Large intestine (tissue), 3 donors: ENCODE results near the gene HERPUD2. TPM values are rescaled to one million over a fixed set of nuclear protein-coding genes. Genes with fewer than 3 reads are reported as not detected.
"Not testable (repeated sequence)": the region's sequence is repeated elsewhere in the genome, so short reads cannot be mapped to it uniquely, and the experiment has no call there.

Experiments
- DNase-seq, 2 donors: peaks; one replicate each; pipeline versions ENCODE4 v3.0.0 to v3.0.0-alpha.2; 2013
- H3K27ac ChIP-seq: one replicate; pipeline ENCODE4 v1.5.1; 2013; ENCODE audit warnings: low read length
- H3K27me3 ChIP-seq: 2 replicates; pipeline ENCODE4 v1.6.1; 2013; ENCODE audit warnings: low read length; ENCODE audit not compliant: control insufficient read depth, insufficient read depth
- H3K36me3 ChIP-seq: 2 replicates; pipeline ENCODE4 v1.6.1; 2013; ENCODE audit warnings: low read length; ENCODE audit not compliant: control insufficient read depth, insufficient read depth
- H3K4me1 ChIP-seq: one replicate; pipeline ENCODE4 v1.6.1; 2013; ENCODE audit warnings: low read length; ENCODE audit not compliant: control insufficient read depth, insufficient read depth
- H3K4me3 ChIP-seq: one replicate; pipeline ENCODE4 v1.5.1; 2013; ENCODE audit warnings: low read length
- H3K9me3 ChIP-seq: one replicate; pipeline ENCODE4 v1.6.1; 2013; ENCODE audit warnings: mild to moderate bottlenecking, low read depth, low read length, moderate library complexity; ENCODE audit not compliant: control insufficient read depth
- WGBS: methylation state at CpG from one replicate; pipeline ENCODE4 v1.1.5; 2013; ENCODE audit warnings: low lambda C conversion rate; ENCODE audit not compliant: insufficient coverage; 5-methylcytosine and 5-hydroxymethylcytosine counted together
- polyA plus RNA-seq: library from polyadenylated mRNA; unstranded; fragments of 120-200 nt; gene quantifications from one replicate; pipeline ENCODE4 v1.2.1, GENCODE V29; 2013

Gene HERPUD2
- polyA plus RNA-seq, 1 donor, result 23.8 TPM

- Histone ChIP-seq H3K27me3 (no peaks in the 10 kb centered on the region), H3K4me3 (no peak overlapping the region), H3K27ac (no peak overlapping the region), H3K9me3 (no peaks in the 10 kb centered on the region), H3K4me1 (no peaks in the 10 kb centered on the region), H3K36me3 (no peaks in the 10 kb centered on the region)
- DNase-seq, result no peak
These were observed 5.4 kb upstream of the HERPUD2 start for GRCh38 chr7:35700333-35700732.

GRCh38 chr7:35699796-35700305 lies 4.9 kb upstream of the HERPUD2 start:
- H3K4me1 ChIP-seq, result no peaks in the 10 kb centered on the region
- WGBS, result 100% methylated on average over 1 of the region's 2 CpGs
- no peak overlapping the region for H3K4me3 ChIP-seq
- DNase-seq, result no peak
- no peaks in the 10 kb centered on the region for H3K27me3 ChIP-seq
- H3K9me3 ChIP-seq, result no peaks in the 10 kb centered on the region
- no peaks in the 10 kb centered on the region for H3K36me3 ChIP-seq
- no peak overlapping the region for H3K27ac ChIP-seq

DNA sequence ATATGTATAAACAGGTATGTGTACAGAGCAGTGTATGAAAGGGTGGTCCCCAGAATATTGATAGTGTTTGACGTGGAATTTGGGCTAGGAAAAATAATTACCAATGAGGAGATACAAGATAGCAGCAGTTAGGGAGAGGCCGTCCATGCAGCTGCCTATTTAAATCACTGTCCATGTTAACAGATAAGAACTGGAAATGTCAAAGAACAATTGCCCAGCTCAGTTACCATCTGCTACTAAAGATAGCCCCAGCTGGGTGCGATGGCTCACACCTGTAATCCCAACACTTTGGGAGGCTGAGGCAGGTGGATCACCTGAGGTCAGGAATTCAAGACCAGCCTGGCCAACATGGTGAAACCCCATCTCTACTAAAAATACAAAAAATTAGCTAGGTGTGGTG lies 3.4 kb upstream of the HERPUD2 start:
- no CpG with 5 or more reads among the region's 3 CpGs for WGBS
- H3K27me3 ChIP-seq, H3K27ac ChIP-seq, H3K4me3 ChIP-seq, H3K9me3 ChIP-seq, H3K36me3 ChIP-seq, H3K4me1 ChIP-seq, DNase-seq: not testable (repeated sequence)

DNA sequence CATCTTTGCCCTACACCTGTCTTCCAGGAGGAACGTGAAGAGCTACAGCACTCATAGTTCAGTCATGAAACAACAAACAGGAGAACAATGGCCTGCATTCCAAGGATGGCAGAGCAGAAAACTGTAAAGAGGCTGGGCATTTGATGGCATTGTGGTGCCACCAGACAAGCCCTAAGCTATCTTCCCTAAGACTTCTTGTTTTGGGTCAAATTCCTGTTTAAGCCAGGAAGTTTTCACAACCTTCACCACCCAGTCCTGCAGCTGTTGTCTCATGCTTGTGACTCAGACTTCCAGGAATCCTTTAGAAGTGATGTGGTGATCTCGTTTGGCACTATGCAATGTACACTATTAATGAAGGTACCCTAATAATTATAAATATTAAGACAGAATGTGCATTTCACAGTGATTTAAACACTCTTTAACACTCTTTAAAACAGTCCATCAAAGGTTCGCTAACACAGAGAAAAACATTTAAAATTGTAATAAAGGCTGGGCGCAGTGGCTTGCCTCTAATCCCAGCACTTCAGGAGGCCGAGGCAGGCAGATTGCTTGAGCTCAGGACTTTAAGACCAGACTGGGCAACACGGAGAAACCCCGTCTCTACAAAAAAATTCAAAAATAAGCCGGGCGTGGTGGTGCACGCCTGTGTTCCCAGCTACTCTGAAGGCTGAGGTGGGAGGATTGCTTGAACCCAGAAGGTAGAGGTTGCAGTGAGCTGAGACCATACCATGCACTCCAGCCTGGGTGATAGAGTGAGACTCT lies 2.7 kb upstream of the HERPUD2 start:
- Histone ChIP-seq H3K9me3 (no peaks in the 10 kb centered on the region), H3K27me3 (no peaks in the 10 kb centered on the region), H3K4me3 (no peak overlapping the region), H3K27ac (no peak overlapping the region), H3K4me1 (peaks cover 3% of the 10 kb centered on the region), H3K36me3 (no peaks in the 10 kb centered on the region)
- whole genome bisulfite sequencing, result 100% methylated on average over 1 of the region's 10 CpGs
- DNase-seq, result no peak

DNA sequence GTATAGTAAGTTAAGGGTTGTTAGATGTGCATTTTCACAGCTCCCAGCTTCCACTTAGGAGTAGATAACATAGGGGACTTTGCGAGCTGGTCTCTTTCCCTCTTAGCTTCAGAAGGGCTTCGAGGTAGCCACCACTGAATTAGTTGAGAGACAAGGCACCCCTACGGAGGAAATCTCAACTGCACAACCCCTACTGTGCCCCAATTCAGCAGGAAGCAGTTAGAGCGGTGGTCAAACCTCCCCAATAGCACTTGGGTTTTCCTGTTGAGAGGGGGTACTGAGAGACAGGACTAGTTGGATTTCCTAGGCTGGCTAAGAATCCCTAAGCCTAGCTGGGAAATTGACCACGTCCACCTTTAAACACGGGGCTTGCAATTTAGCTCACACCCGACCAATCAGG lies 1.1 kb upstream of the HERPUD2 start:
- Histone ChIP-seq H3K4me3 (no peak overlapping the region), H3K9me3 (no peaks in the 10 kb centered on the region), H3K27ac (no peak overlapping the region), H3K27me3 (no peaks in the 10 kb centered on the region), H3K4me1 (peaks cover 3% of the 10 kb centered on the region), H3K36me3 (no peaks in the 10 kb centered on the region)
- DNase-seq, result no peak
- WGBS, result no CpG with 5 or more reads among the region's 7 CpGs

- WGBS, result no CpG with 5 or more reads among the region's 10 CpGs
- Histone ChIP-seq H3K4me1 (peaks cover 3% of the 10 kb centered on the region), H3K27ac (peak overlapping the region; percentile 88), H3K9me3 (no peaks in the 10 kb centered on the region), H3K36me3 (no peaks in the 10 kb centered on the region), H3K4me3 (peak overlapping the region; percentile 90), H3K27me3 (no peaks in the 10 kb centered on the region)
- DNase-seq, result no peak
These were observed 527 bp upstream of the HERPUD2 start for GRCh38 chr7:35695473-35695850.

DNA sequence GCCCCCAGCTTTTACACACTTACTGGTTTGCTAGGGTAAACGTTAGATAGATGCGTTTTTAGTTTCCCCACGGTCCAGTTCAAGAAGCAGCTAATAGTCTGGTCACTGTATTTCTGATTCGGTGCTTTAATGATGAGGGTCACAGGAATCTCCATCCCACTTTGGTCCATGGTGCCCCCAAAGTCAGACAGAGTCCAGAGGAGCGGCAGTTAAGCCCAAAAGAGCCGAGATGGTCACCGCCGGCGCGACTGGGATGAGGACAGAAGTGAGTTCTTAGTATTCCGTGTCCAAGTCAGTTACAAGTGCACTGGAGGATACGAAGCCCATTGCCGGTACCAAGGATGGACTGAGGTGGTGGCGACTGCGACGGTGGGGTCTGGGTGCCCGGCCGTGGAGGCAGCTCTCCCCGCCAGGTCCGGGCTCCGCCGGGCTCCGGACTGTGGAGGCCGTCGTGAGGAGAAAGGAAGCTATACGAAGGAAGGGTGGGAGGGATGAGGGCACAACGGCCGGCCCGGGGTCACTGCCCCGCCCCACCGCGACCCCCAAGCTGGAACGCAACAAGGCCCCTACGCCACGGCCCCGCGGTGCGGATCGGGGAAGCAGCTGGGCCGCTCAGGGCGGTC lies 663 bp downstream of the HERPUD2 start:
- peak overlapping the region; percentile 88 for H3K27ac ChIP-seq
- H3K27me3 ChIP-seq, result no peaks in the 10 kb centered on the region
- no peaks in the 10 kb centered on the region for H3K36me3 ChIP-seq
- peak overlapping the region; percentile 90 for H3K4me3 ChIP-seq
- H3K9me3 ChIP-seq, result no peaks in the 10 kb centered on the region
- no CpG with 5 or more reads among the region's 41 CpGs for WGBS
- no peak for DNase-seq
- peaks cover 3% of the 10 kb centered on the region for H3K4me1 ChIP-seq

- peak in 1 of 2 donors; percentile 37 for DNase-seq
- Histone ChIP-seq H3K9me3 (no peaks in the 10 kb centered on the region), H3K36me3 (no peaks in the 10 kb centered on the region), H3K27me3 (no peaks in the 10 kb centered on the region), H3K27ac (no peak overlapping the region), H3K4me3 (no peak overlapping the region), H3K4me1 (peaks cover 3% of the 10 kb centered on the region)
- WGBS, result 100% methylated on average over 1 of the region's 6 CpGs
These were observed 3.1 kb downstream of the HERPUD2 start for GRCh38 chr7:35691827-35692307.

- no CpG with 5 or more reads among the region's 1 CpG for WGBS
- Histone ChIP-seq H3K27ac (no peak overlapping the region), H3K36me3 (no peaks in the 10 kb centered on the region), H3K4me3 (no peak overlapping the region), H3K9me3 (no peaks in the 10 kb centered on the region), H3K27me3 (no peaks in the 10 kb centered on the region), H3K4me1 (peaks cover 3% of the 10 kb centered on the region)
- DNase-seq, result no peak
These were observed 3.6 kb downstream of the HERPUD2 start for GRCh38 chr7:35691366-35691765.

DNA sequence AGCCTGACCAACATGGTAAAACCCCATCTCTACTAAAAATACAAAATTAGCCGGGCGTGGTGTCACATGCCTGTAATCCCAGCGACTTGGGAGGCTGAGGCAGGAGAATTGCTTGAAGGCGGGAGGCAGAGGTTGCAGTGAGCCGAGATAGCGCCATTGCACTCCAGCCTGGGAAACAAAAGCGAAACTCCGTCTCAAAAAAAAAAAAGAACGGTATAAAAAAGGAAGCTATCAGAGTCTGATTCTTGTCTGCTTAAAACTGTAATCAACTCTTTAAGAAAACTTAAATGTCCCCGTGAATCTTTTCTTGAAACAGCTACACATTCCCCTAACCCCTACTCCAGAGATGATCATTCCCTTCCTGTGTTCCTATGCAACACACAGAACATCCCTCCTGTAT lies 4.3 kb downstream of the HERPUD2 start:
- not testable (repeated sequence) for H3K27me3 ChIP-seq, DNase-seq, H3K4me3 ChIP-seq, H3K27ac ChIP-seq, H3K9me3 ChIP-seq, H3K4me1 ChIP-seq, H3K36me3 ChIP-seq
- 96% methylated on average over 5 of the region's 10 CpGs for WGBS
